Measurements from ENCODE around the gene RFX6.

The RFX6 gene

DNA sequence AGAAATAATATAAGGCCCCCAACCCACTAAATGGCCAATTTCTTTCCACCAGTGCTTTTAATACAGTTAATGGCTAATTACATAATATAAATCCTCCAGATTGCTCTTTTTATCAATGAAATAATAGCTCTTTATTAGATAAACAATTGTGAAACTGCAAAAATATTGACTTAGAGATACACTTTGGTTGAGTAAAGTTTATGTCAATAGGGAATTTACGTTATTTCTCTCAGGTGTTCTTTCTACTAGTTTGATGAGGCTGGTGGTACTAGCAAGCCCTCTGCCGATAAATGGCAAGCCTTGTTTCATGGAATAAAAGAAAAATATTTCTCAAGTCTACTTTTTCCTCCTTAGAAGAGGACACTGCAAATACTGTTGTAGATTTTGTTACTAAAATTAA, 18.9 kb downstream of the RFX6 start:
- DNase-seq = no peak

DNA sequence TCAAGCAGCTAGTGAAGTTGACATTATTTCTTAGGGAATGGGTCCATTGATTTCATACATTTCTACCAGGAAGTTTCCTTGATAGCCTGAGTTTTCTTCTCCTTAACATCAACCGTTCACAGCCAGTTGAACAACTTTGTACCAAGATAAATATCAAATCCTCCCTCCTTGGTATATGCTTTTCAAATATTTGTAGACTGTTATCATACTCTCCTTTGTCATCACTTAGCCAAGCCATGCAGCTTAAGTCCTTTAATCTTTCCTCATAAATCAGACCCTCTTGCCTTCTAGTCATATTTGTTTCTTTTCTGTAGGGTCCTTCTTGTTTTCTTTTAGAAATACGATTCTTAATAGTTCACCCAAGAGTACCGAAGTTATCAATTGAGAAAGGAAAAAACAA, 25.6 kb downstream of the RFX6 start:
- no peak for DNase-seq

- no peak for DNase-seq
Measured at GRCh38 chr6:116922853-116923548, 46.0 kb downstream of the RFX6 start.

GRCh38 chr6:116924245-116924644, 47.2 kb downstream of the RFX6 start:
- no peak for DNase-seq

GRCh38 chr6:116925088-116925794, 48.2 kb downstream of the RFX6 start:
- DNase-seq = no peak

DNA sequence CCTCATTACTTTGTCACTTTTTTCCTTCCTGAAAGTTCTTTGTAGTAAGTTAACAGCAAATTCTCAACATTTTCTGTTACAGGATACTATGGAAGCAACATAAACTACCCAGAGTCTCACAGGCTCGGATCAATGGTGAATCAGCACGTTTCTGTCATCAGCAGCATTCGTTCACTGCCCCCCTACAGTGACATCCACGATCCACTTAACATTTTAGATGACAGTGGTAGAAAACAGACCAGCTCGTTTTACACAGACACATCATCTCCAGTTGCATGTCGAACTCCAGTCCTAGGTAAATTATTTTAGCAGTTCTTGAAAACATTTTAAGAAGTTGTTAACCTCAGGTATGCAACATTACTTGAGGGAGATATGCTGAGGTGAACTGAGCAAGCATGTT, 51.6 kb downstream of the RFX6 start:
- DNase-seq = no peak

- no peak for DNase-seq
Measured at GRCh38 chr6:116929825-116930224, 52.8 kb downstream of the RFX6 start.

DNA sequence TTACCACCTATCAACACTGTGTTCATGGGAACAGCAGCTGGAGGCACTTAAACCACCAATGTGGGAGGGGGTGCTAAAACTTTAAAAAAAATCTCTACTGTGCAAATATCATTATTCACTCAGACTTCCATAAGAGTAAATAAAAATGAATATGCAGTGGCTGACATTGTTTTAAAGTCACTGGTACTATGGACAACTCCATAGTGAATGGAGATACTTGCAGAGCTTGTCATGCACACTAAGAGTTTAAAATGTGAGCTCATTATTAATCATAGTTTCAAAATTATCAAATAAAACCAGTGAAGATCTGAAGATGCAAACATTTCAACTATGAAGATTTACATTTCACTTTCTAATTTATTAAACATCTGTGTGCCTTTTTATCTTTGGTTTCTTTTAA, 54.4 kb downstream of the RFX6 start:
- no peak for DNase-seq

GRCh38 chr6:116932496-116932895, 55.5 kb downstream of the RFX6 start:
- no peak for DNase-seq

DNA sequence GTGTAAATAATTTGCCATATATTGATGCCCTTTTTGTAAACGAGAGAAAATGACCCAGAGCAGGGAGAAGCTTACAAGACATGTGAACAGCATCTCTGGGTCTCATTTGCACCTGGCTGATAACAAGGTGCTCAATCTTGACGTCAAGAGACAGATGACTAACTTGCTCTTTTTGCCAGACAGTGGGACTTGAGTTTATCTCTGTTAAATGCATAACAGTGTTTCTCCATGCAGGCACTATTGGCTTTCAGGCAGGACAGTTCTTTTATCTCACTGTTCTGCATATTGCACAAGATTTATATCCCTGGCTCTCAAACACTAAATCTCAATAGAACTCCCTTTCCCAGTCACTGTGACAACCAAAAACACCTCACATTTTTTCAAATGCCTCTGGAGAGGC, 56.4 kb downstream of the RFX6 start:
- DNase-seq = no peak

DNA sequence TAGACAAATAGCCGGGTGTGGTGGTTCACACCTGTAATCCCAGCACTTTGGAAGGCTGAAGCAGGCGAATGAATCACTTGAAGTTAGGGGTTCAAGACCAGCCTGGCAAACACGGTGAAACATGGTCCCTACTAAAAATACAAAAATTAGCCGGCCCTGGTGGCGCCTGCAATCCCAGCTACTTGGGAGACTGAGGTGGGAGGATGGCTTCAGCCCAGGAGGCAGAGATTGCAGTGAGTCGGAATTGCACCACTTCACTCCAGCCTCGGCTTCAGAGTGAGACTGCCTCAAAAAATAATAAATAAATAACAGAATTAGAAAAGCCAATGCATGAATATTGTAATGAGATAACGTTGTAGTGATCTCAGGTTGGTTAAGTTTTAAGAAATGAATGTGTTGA, 61.3 kb downstream of the RFX6 start:
- no peak for DNase-seq

GRCh38 chr6:116941727-116942126, 64.7 kb downstream of the RFX6 start:
- no peak for DNase-seq

DNA sequence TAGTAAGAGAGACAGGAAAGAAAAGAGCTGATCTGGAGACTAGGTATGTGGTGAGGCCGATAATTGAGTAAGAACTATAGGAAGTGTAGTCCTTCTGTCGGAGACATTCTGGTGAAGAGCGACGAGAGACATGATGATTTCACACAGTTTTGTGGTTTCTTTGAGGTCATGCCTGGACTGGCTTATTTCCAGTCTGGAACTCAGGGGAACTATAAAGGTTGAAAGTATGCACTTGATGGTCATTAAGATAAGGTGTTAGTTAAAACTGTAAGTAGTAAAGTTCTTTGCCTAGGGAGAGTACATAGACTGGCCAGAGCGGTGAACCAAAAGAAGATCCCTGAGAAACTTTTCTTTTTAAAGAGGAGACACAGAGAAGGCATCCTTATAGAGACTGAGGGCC, 68.8 kb downstream of the RFX6 start:
- DNase-seq = no peak

GRCh38 chr6:116948533-116949304, 71.7 kb downstream of the RFX6 start:
- DNase-seq = no peak

GRCh38 chr6:116949964-116950363, 72.9 kb downstream of the RFX6 start:
- no peak for DNase-seq

GRCh38 chr6:116954335-116954734, 77.3 kb downstream of the RFX6 start:
- no peak for DNase-seq

GRCh38 chr6:116954938-116955337, 77.9 kb downstream of the RFX6 start:
- no peak for DNase-seq

DNA sequence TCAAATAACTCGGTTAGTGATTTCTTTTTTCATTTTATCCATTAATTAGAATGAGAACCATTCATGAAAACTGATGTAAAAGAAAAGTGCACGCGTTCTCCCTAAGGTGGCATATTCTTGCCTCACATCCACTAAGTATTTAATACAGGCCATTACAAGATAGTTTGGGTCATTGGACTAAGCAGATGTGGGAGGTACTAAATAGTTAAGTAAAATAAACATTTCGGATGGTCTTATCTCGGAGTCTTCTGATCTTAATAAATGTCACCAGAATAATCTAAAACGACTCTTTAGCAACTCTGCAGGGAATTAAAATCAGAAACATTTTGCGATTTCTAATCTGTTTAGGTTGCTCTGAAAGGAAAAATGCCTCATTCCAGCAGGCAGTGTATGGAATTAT, 78.7 kb downstream of the RFX6 start:
- DNase-seq = no peak

DNA sequence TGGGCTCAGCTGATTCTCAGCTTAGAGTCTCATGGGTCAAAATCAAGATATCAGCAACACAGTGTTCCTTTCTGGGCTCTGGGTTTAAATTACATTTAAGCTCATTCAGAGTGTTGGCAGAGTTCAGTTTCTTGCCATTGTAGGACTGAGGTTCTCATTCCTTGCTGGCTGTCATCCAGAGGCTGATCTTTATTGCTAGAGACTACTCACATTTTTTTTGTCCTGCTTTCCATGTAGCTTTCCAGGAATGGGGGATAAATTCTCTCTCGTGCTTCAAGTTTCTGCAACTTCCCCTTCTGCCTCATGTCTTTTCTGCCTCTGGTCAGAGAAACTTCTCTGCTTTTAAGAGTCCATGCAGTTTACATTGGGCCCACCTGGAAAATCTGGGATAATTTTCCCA, 86.9 kb downstream of the RFX6 start:
- DNase-seq = no peak

DNA sequence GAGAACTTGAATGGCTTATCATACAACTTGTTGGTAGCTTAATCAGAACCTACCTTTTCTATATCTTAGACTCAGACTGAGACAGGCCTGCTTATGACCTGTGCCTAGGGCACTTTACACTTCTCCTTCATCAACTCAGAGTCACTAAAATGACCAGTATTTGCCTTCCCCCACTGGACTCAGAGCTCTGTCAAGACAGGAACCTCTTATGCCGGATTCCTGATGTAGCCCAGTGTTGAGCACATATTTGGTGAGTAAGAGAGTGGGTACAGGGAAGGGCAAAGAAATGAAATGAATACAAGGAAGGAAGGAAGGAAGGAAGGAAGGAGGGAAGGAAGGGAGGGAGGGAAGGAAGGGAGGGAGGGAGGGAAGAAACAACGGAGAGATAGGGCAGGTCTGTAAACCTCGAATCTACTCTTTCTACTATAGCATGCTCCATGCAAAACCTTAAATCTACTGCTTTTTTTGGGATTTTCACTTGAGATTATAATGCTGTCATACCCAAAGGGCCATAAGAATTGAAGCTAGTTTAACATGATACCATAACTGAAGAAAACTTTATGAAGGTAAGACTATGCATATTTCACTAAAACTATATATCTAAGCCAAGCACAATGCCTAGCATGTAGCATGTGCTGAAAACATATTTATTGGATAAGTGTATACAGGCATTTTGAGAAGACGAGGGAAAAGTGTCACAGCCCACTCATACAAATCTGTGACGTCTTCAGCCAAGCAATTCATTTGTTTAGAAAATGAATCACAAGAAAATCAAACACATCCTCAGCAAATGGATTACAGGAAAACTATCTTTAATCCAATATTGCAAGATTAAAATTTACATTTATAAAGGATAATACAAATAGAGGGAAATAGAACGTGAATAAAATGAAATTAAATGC, 89.9 kb downstream of the RFX6 start:
- no peak for DNase-seq

- DNase-seq = no peak
Measured at GRCh38 chr6:116969211-116969863, 92.3 kb downstream of the RFX6 start.

DNA sequence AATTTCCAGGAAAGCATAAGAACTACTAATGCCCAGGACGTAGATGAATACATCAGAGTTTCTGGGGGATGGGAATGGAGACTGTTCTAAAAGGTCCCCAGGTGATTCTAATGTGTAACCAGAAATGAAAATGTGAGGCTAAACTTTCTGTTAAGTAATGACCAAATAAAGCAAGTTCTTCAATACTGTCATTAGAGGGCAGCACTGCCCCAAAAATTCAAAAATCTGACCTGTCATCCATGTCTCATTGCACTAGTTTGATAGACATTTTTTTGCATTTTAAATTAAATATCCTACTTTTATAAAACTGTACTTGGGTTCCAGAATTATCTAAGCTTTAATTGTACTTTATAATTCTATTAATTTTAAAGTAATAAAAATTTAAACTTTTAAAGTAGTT, 94.9 kb downstream of the RFX6 start:
- DNase-seq = no peak
